ENCODE measurements around the gene SLC44A1.

SLC44A1 gene

DNA sequence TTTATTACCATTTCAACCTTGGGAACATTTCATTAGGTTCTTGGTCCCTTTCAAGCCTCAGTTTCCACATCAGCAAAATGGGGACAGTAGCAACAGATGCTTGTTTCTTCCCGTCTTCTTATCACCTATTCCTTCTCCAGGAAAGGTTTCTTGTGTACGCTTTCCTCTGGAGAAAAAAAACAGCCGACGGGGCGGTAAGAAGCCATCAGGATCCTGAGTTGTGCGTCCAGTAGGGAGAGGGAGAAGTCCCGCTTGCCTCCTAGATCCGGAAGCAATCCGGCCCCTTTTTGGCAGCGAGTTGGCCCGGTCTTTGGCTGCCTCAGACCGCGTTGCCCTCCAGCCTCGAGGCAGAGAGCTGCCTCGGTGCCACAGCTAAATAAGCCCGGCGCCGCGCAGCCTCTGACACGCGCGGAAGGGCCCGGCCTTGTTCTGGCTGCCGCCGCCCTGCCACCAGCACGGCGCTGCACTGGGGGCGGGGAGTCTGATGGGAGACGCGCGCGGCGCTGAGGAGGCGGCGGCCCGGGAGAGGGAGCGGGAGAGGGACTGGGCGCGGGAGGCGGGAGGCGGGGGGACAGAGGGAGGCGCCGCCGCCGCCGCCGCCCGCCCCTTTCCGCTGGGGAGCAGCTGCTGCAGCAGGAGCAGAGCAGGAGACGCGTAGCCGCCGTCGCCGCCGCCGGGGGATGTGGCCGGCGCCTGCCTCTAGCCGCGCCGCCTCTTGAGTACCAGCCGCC lies at the start of gene SLC44A1:
Gene SLC44A1, plus strand, starts transcription at position 649 of the 731 bp plus-strand sequence. CDS start 218 bp downstream, outside the sequence.
- TF ChIP-seq, protein P1, sequence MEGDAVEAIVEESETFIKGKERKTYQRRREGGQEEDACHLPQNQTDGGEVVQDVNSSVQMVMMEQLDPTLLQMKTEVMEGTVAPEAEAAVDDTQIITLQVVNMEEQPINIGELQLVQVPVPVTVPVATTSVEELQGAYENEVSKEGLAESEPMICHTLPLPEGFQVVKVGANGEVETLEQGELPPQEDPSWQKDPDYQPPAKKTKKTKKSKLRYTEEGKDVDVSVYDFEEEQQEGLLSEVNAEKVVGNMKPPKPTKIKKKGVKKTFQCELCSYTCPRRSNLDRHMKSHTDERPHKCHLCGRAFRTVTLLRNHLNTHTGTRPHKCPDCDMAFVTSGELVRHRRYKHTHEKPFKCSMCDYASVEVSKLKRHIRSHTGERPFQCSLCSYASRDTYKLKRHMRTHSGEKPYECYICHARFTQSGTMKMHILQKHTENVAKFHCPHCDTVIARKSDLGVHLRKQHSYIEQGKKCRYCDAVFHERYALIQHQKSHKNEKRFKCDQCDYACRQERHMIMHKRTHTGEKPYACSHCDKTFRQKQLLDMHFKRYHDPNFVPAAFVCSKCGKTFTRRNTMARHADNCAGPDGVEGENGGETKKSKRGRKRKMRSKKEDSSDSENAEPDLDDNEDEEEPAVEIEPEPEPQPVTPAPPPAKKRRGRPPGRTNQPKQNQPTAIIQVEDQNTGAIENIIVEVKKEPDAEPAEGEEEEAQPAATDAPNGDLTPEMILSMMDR (IDR thresholded peaks at IDR 0.05; ENCODE audit: low read depth, low read length) = no peak
- DNase-seq (ENCODE audit: low read depth in 2 of 2) = peak; percentile 96 to 98
- peak within 1 kb of the TSS; percentile 83 to 96 for H3K4me3 ChIP-seq (replicated peaks in 1 of 2; ENCODE audit: low read depth in 2 of 2, low read length in 2 of 2)

DNA sequence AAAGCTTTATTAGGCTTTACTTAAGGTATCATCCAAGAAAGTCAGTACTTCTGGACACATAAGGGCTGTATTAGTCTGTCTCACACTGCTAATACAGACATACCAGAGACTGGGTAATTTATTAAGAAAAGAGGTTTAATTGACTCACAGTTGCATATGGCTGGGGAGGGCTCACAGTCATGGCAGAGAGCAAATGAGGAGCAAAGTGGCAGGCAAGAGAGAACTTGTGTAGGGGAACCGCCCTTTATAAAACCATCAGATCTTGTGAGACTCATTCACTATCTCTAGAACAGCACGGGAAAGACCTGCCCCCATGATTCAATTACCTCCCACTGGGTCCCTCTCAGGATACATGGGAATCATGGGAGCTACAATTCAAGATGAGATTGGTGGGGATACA lies 49.2 kb upstream of the SLC44A1 start:
- DNase-seq (ENCODE audit: low read depth in 2 of 2) = no peak
- TF ChIP-seq, protein P1 (IDR thresholded peaks at IDR 0.05; ENCODE audit: low read depth, low read length) = no peak
- no peak overlapping the region for H3K4me3 ChIP-seq (replicated peaks in 1 of 2; ENCODE audit: low read depth in 2 of 2, low read length in 2 of 2)

DNA sequence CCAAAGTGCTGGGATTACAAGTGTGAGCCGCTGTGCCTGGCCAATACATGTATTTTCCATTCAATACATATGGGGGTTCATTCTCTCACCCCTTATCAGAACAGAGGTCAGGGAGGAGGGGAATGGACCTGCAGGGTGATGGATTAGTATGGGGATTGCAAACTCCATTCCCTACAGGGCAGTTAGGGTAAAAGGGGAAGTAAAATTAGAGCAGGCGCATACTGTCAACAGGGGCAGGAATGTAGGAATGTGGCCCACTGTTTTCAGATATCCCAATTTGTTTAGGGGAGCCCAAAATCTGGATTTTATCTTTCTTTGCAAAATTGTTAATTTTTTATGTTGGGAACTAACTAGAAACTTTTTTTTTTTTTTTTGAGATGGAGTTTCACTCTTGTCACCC lies 46.4 kb upstream of the SLC44A1 start:
- TF ChIP-seq, protein P1 (IDR thresholded peaks at IDR 0.05; ENCODE audit: low read depth, low read length) = no peak
- no peak overlapping the region for H3K4me3 ChIP-seq (replicated peaks in 1 of 2; ENCODE audit: low read depth in 2 of 2, low read length in 2 of 2)
- DNase-seq (ENCODE audit: low read depth in 2 of 2) = no peak

DNA sequence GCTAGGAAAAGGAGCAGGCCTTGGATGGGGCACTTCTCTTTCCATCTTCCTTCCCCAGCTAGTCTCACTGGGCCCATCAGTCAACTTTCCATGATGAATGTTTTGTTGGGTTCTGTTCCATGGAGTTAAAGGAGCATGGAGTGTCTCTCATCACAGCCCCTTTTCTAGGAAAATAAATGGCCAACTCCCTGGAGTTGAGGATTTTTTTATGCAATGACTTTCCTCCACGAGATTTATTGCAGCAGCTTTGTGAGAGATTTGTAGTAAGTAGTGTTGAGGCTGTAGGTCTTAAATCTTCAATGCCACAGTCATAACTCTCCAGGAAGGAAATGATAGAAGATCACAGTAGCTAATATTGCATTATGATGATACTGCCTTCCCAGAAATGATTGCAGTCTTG lies 45.6 kb upstream of the SLC44A1 start:
- TF ChIP-seq, protein P1 (IDR thresholded peaks at IDR 0.05; ENCODE audit: low read depth, low read length) = no peak
- H3K4me3 ChIP-seq (replicated peaks in 1 of 2; ENCODE audit: low read depth in 2 of 2, low read length in 2 of 2) = no peak overlapping the region
- DNase-seq (ENCODE audit: low read depth in 2 of 2) = no peak

DNA sequence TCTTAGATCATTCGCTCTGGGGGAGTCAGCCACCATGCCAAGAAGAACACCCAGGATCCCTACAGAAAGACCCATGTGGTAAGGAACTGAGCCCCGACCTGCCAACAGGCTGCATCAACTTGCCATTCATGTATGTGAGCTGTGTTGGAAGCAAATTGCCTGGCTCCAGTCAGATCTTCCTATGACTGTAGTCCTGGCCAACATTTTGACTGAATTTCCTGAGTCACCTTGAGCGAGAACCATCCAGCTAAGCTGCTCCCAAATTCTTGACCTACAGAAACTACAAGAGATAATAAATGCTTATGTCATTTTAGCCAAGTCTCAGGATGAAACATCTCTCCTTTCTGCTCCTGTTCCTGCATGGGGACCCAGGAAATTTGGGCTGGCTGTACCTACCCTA lies 40.0 kb upstream of the SLC44A1 start:
- TF ChIP-seq, protein P1 (IDR thresholded peaks at IDR 0.05; ENCODE audit: low read depth, low read length) = no peak
- DNase-seq (ENCODE audit: low read depth in 2 of 2) = peak; percentile 30 to 54

DNA sequence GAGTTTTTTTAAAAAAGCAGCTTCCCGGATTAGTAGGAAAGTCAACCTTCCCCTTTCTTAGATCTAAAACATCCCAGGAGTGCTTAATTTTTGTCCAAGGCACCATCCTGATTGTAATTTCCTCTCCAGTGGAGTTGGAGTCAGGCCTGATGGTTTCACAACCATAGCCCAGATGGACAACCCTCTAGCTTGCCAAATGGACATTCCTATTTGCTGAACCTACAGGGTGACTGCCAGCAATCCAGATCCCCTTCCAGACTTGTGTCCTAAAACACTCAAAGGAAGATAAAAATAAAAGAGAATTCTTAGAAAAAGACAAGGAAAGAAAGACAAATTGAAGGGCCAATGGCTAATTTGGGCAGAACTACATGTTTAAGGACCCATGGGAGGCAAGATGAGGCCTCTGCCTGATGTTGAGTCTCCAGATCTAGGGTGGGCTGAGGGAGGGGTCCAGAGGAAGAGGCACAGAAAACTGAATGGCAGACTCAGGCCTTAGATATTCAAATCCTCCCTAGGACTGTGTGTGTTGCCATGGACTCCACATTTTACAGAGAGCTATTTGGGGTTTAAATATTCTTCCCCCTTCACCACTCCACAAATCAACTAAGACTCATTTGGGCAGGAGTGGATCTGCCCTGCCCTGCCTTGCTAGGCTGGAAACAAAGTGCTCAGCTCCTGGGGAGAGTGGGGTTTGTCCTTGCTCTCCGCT lies 38.5 kb upstream of the SLC44A1 start:
- DNase-seq (ENCODE audit: low read depth in 2 of 2) = peak; percentile 95 to 96
- TF ChIP-seq, protein P1 (IDR thresholded peaks at IDR 0.05; ENCODE audit: low read depth, low read length) = no peak
- H3K4me3 ChIP-seq (replicated peaks in 1 of 2; ENCODE audit: low read depth in 2 of 2, low read length in 2 of 2) = no peak overlapping the region

More for the DNA sequence above, 40.0 kb upstream of the SLC44A1 start:
- H3K4me3 ChIP-seq (replicated peaks in 1 of 2; ENCODE audit: low read depth in 2 of 2, low read length in 2 of 2) = no peak overlapping the region
